HFFc6 (cell line): ENCODE results near the gene GIPR. TPM values are rescaled to one million over a fixed set of nuclear protein-coding genes. Genes with fewer than 3 reads are reported as not detected.

Source experiments
- DNase-seq: peaks from one replicate; pipeline ENCODE4 v3.0.0-alpha.2; 2018
- H3K27ac Mint-ChIP-seq: 2 replicates; pipeline ENCODE4 v1.8.0; 2020; ENCODE audit warnings: mild to moderate bottlenecking, mixed read lengths
- H3K27me3 Mint-ChIP-seq: 2 replicates; pipeline ENCODE4 v1.8.0; 2021; ENCODE audit warnings: mild to moderate bottlenecking, moderate library complexity, mixed read lengths; ENCODE audit not compliant: insufficient read depth
- H3K36me3 Mint-ChIP-seq: 2 replicates; pipeline ENCODE4 v1.8.0; 2021; ENCODE audit warnings: low read depth, mixed read lengths
- H3K4me1 Mint-ChIP-seq: 2 replicates; pipeline ENCODE4 v1.8.0; 2020; ENCODE audit warnings: low read depth, mixed read lengths
- H3K4me3 Mint-ChIP-seq: 2 replicates; pipeline ENCODE4 v1.8.0; 2020; ENCODE audit warnings: mild to moderate bottlenecking, moderate library complexity, mixed read lengths
- H3K9me3 Mint-ChIP-seq: 2 replicates; pipeline ENCODE4 v1.8.0; 2020; ENCODE audit warnings: mild to moderate bottlenecking, mixed read lengths
- CTCF ChIP-seq: fragments of 200-600 bp; sonication (generic); IDR thresholded peaks from 2 replicates; pipeline ENCODE4 v1.5.0; 2021; ENCODE audit warnings: antibody characterized with exemption, mild to moderate bottlenecking
- microRNA-seq: library from miRNA; unstranded; fragments of <30 nt; microRNA quantifications from one replicate; pipeline ENCODE4, GENCODE V29; 2019
- total RNA-seq, 6 experiments: library from RNA; stranded (reverse); fragmentation: NEBNext Ultra II Directional; extraction: Animal tissue kit (Norgen Biotek cat#: 25700); gene quantifications; 2 replicates in 1 of 6; 3 replicates in 5 of 6; pipeline ENCODE4 v1.2.3, GENCODE V29; 2021

Gene GIPR
- total RNA-seq, 6 experiments from 2014 or later = 0.31 to 1.1 (median 0.68) TPM

- peak overlapping the region; percentile 97 for H3K4me3 Mint-ChIP-seq
- no peak for DNase-seq
Measured at GRCh38 chr19:45729800-45730290, 61.8 kb downstream of the GIPR start.

GRCh38 chr19:45730368-45731288 lies 62.6 kb downstream of the GIPR start, which contains the start of gene FBXO46:
Gene FBXO46, minus strand, starts transcription at chr19:45730896. Its CDS starts 17,401 bp downstream, at chr19:45713495.
- Mint-ChIP-seq H3K4me3 (peak within 1 kb of the TSS; percentile 97), H3K9me3 (no peaks in the 10 kb centered on the region), H3K36me3 (peaks cover 6% of the 10 kb centered on the region; the same call in 1 of the 2 replicates), H3K4me1 (peaks cover 16% of the 10 kb centered on the region), H3K27ac (peak within 1 kb of the TSS; percentile 70), H3K27me3 (peaks cover 2% of the 10 kb centered on the region; the same call in 1 of the 2 replicates)
- peak; percentile 22 for TF ChIP-seq CTCF
- DNase-seq = peak; percentile 98

More at GRCh38 chr19:45729800-45730290, 61.8 kb downstream of the GIPR start:
- no peak for TF ChIP-seq CTCF
- peaks cover 16% of the 10 kb centered on the region for H3K4me1 Mint-ChIP-seq
- peaks cover 2% of the 10 kb centered on the region; the same call in 1 of the 2 replicates for H3K27me3 Mint-ChIP-seq
- H3K36me3 Mint-ChIP-seq = peaks cover 6% of the 10 kb centered on the region; the same call in 1 of the 2 replicates
- H3K27ac Mint-ChIP-seq = peak overlapping the region; percentile 70
- no peaks in the 10 kb centered on the region for H3K9me3 Mint-ChIP-seq

Small RNAs within 50 kb of the gene (microRNA-seq; reads per million reads assigned to microRNA genes)
- gene MIR330 (753 reads per million, percentile 73 among the genes with 10 or more reads in this experiment), gene MIR642A (not detected), gene MIR642B (not detected)

Other genes starting within 250 kb of the GIPR start
- gene ERCC1, start 244.3 kb upstream of the GIPR start, total RNA-seq = 100 to 1,000 TPM; 106 to 129 (median 117) TPM
- 10 to 100 TPM; 35.0 to 71.5 (median 62.9) TPM for gene FOSB, start 200.2 kb upstream of the GIPR start, total RNA-seq
- 10 to 100 TPM; 10.3 to 21.3 (median 13.8) TPM for gene RTN2, start 171.2 kb upstream of the GIPR start, total RNA-seq
- gene PPM1N, start 169.8 kb upstream of the GIPR start, total RNA-seq = 1 to 10 TPM in 4 of 6 experiments, under 1 TPM in 2; 0.80 to 1.3 (median 1.1) TPM
- 100 to 1,000 TPM; 179 to 199 (median 185) TPM for gene VASP, start 160.7 kb upstream of the GIPR start, total RNA-seq
- gene OPA3, start 83.4 kb upstream of the GIPR start, total RNA-seq = 10 to 100 TPM; 13.3 to 15.5 (median 14.3) TPM
- 10 to 100 TPM in 4 of 6 experiments, 1 to 10 TPM in 2; 3.7 to 16.8 (median 13.3) TPM for gene GPR4, start 66.0 kb upstream of the GIPR start, total RNA-seq
- 10 to 100 TPM; 57.8 to 71.2 (median 64.7) TPM for gene EML2, start 28.8 kb upstream of the GIPR start, total RNA-seq
- gene SNRPD2, start 23.7 kb downstream of the GIPR start, total RNA-seq = 100 to 1,000 TPM; 470 to 573 (median 517) TPM
- 10 to 100 TPM; 17.6 to 31.5 (median 19.9) TPM for gene QPCTL, start 24.4 kb downstream of the GIPR start, total RNA-seq
- gene FBXO46, start 62.7 kb downstream of the GIPR start, total RNA-seq = 10 to 100 TPM in 4 of 6 experiments, 1 to 10 TPM in 2; 8.4 to 14.5 (median 11.0) TPM
- not detected for gene MEIOSIN, start 65.2 kb downstream of the GIPR start, total RNA-seq
- gene SIX5, start 101.0 kb downstream of the GIPR start, total RNA-seq = 10 to 100 TPM; 14.0 to 15.1 (median 14.4) TPM
- gene DMPK, start 114.3 kb downstream of the GIPR start, total RNA-seq = 100 to 1,000 TPM in 4 of 6 experiments, 10 to 100 TPM in 2; 85.5 to 144 (median 102) TPM
- 10 to 100 TPM; 53.4 to 63.2 (median 55.3) TPM for gene DMWD, start 124.6 kb downstream of the GIPR start, total RNA-seq
- under 1 TPM in 1 of 6 experiments, not detected in 5; 0.07 TPM for gene RSPH6A, start 147.1 kb downstream of the GIPR start, total RNA-seq
- gene SYMPK, start 194.9 kb downstream of the GIPR start, total RNA-seq = 10 to 100 TPM; 59.6 to 74.8 (median 66.0) TPM
- not detected for gene FOXA3, start 196.1 kb downstream of the GIPR start, total RNA-seq
- 10 to 100 TPM; 19.3 to 25.0 (median 21.8) TPM for gene IRF2BP1, start 217.9 kb downstream of the GIPR start, total RNA-seq
- 10 to 100 TPM; 10.2 to 11.2 (median 10.5) TPM for gene MYPOP, start 234.4 kb downstream of the GIPR start, total RNA-seq
- not detected for gene NANOS2, start 246.6 kb downstream of the GIPR start, total RNA-seq